Neural crest cell (in vitro differentiated cells): ENCODE results near the gene PARVA. TPM values are rescaled to one million over a fixed set of nuclear protein-coding genes. Genes with fewer than 3 reads are reported as not detected.
A peak's percentile ranks its signal among the peaks of the same experiment; 100 is the strongest.

Experiments used
- DNase-seq: peaks from one replicate; pipeline ENCODE4 v3.0.0; 2021; ENCODE audit warnings: low read depth, mixed read lengths, low spot score
- H3K27ac Mint-ChIP-seq: one replicate; pipeline ENCODE4 v1.8.0; 2021; ENCODE audit warnings: mild to moderate bottlenecking, mixed read lengths; ENCODE audit not compliant: unreplicated experiment
- H3K27me3 Mint-ChIP-seq: 2 replicates; pipeline ENCODE4 v1.8.0; 2021; ENCODE audit warnings: low read depth, mild to moderate bottlenecking, mixed read lengths
- H3K36me3 Mint-ChIP-seq: 2 replicates; pipeline ENCODE4 v1.8.0; 2021; ENCODE audit warnings: low read depth, mild to moderate bottlenecking, mixed read lengths
- H3K4me1 Mint-ChIP-seq: 2 replicates; pipeline ENCODE4 v1.8.0; 2021; ENCODE audit warnings: mixed read lengths
- H3K4me3 Mint-ChIP-seq: one replicate; pipeline ENCODE4 v1.8.0; 2021; ENCODE audit warnings: mild to moderate bottlenecking, mixed read lengths
- H3K9me3 Mint-ChIP-seq: 2 replicates; pipeline ENCODE4 v1.8.0; 2021; ENCODE audit warnings: mixed read lengths
- total RNA-seq: library from RNA; stranded (reverse); gene quantifications from 2 replicates; pipeline ENCODE4 v1.2.1, GENCODE V29; 2021
- TF ChIP-seq, protein P1 (sequence below): fragments of 200-600 bp; sonication (generic); conservative IDR thresholded peaks from 2 replicates; pipeline ENCODE4 v1.5.0; 2021; ENCODE audit warnings: antibody characterized with exemption, mild to moderate bottlenecking

Gene PARVA
- total RNA-seq, 1 donor from 2014 or later, result 36.2 TPM

DNA sequence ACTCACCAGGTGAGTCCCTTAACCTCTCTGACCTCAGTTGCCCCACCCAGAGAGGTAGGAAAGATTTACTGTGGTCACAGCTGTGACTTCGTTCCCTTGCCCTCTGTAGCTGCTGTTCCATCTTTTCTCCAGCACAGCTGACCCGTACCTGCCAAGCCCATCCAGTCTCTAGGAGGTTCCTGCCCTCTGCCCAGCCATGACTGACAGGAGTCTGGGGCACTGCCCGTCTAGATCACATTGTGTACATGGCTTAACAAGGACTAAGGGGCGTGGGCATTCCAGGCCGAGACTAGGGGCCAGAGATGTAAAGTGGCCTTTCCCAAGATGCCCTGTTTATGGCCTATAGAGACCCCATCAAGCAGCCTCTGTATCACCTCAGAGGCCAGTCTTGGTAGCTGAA lies 132.0 kb downstream of the PARVA start:
- Mint-ChIP-seq H3K4me1 (no peaks in the 10 kb centered on the region), H3K27ac (no peak overlapping the region), H3K4me3 (no peak overlapping the region), H3K36me3 (peaks cover 4% of the 10 kb centered on the region), H3K27me3 (no peaks in the 10 kb centered on the region), H3K9me3 (no peaks in the 10 kb centered on the region)
- TF ChIP-seq, protein P1, sequence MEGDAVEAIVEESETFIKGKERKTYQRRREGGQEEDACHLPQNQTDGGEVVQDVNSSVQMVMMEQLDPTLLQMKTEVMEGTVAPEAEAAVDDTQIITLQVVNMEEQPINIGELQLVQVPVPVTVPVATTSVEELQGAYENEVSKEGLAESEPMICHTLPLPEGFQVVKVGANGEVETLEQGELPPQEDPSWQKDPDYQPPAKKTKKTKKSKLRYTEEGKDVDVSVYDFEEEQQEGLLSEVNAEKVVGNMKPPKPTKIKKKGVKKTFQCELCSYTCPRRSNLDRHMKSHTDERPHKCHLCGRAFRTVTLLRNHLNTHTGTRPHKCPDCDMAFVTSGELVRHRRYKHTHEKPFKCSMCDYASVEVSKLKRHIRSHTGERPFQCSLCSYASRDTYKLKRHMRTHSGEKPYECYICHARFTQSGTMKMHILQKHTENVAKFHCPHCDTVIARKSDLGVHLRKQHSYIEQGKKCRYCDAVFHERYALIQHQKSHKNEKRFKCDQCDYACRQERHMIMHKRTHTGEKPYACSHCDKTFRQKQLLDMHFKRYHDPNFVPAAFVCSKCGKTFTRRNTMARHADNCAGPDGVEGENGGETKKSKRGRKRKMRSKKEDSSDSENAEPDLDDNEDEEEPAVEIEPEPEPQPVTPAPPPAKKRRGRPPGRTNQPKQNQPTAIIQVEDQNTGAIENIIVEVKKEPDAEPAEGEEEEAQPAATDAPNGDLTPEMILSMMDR, result no peak
- no peak for DNase-seq

DNA sequence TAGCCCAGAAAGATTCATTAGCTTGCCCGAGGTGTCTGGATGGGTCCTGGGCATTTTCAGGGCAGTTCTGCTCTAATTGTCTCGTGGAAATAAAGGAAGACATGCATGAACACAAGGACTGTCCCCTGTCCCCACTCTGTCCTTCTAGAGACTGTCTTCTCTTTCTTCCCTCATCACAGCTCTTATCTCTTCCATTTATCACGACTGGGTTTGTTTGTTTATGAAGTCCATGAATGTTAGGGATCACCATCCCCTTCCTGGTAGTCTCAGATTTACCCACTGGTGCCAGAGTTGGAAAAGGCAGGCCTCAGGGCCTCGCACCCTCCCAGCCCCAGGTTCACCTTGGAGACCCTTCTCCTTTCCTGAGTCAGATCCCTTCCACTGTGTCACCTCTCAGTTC lies 134.8 kb downstream of the PARVA start:
- Mint-ChIP-seq H3K4me1 (no peaks in the 10 kb centered on the region), H3K27ac (peak overlapping the region; percentile 85), H3K36me3 (peaks cover 4% of the 10 kb centered on the region), H3K27me3 (no peaks in the 10 kb centered on the region), H3K9me3 (no peaks in the 10 kb centered on the region), H3K4me3 (no peak overlapping the region)
- TF ChIP-seq, protein P1, result no peak
- no peak for DNase-seq

DNA sequence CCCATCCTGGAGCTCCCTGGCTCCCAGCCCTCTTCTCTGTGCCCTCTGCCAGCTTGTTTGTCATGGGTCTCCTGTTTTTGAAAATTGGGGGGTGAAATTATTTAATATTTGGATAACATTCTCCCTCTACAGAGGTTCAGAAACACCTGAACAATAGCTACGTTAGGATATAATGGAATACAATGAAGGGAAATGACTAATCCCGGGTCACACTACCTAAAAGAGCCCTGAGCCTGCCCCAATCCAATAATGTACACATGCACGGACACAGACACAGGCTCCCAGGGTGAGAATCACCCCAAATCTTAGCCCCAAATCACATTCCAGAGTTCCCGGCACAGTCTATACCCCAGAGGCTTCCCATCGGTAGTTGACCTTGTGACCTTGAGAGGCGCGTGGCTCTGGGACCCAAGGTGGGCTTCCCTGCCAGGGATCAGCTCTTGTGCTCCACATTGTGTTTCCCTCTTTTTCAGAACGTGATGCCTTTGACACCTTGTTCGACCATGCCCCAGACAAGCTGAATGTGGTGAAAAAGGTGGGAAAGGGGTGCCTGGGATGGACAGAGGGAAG lies 135.5 kb downstream of the PARVA start:
- no peaks in the 10 kb centered on the region for H3K4me1 Mint-ChIP-seq
- H3K4me3 Mint-ChIP-seq, result no peak overlapping the region
- no peak for DNase-seq
- H3K36me3 Mint-ChIP-seq, result peaks cover 2% of the 10 kb centered on the region
- no peaks in the 10 kb centered on the region for H3K9me3 Mint-ChIP-seq
- no peak overlapping the region for H3K27ac Mint-ChIP-seq
- TF ChIP-seq, protein P1, result no peak
- H3K27me3 Mint-ChIP-seq, result no peaks in the 10 kb centered on the region

DNA sequence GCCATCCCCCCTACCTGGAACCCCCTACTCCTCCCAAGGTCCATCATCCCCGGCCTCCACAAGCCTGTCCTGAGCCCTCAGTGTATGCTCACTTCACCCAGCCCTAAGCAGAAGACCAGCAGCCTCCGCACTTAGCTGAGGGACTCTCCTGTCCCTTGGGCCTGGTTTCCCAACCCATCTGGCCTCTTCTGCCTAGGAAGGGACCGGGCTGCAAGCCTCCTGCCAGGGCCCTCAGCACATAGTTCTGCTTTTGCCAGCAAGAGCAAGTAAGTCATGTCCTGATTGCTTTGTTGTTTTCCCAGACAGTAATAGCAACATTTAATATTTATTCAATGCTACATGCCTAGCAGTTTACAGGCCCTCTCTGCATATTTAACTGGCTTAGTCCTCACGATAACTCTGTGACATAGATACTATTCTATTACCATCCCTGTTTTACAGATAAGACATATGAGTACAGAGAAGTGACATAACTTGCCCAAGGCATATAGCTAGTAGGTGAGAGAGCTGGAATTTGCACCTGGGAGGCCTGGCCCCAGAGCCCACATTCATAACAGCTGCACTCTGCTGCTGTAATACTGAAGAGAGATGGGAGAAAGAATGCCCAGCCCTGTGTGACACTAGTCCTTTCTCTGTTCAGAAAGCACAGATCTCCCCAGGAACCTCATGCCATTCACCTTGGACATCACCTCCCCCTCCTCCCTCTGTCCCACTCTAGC lies 139.2 kb downstream of the PARVA start:
- DNase-seq, result no peak
- no peak overlapping the region for H3K27ac Mint-ChIP-seq

DNA sequence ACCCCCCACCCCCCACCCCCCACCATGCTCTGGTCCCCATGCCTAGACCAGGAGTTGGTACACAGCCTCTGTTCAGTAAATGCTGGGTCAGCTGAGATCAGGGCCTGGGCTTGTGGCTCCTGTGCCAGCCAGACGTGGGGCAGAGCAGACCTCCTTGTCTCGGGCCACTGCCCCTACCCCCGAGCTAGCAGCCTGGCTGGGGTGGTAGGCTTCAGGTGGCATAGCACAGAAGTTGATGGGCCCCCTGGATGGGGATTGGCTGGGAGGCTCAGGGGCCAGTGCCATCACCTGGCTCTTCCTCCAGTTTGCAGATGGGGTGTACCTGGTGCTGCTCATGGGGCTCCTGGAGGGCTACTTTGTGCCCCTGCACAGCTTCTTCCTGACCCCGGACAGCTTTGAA lies 139.9 kb downstream of the PARVA start:
- no peaks in the 10 kb centered on the region for H3K27me3 Mint-ChIP-seq
- H3K4me3 Mint-ChIP-seq, result no peak overlapping the region
- no peaks in the 10 kb centered on the region for H3K36me3 Mint-ChIP-seq
- DNase-seq, result no peak
- H3K27ac Mint-ChIP-seq, result no peak overlapping the region
- TF ChIP-seq, protein P1, result no peak
- no peaks in the 10 kb centered on the region for H3K9me3 Mint-ChIP-seq
- H3K4me1 Mint-ChIP-seq, result no peaks in the 10 kb centered on the region

More for the DNA sequence above, 139.2 kb downstream of the PARVA start:
- Mint-ChIP-seq H3K36me3 (no peaks in the 10 kb centered on the region), H3K27me3 (no peaks in the 10 kb centered on the region), H3K4me1 (no peaks in the 10 kb centered on the region), H3K4me3 (no peak overlapping the region), H3K9me3 (no peaks in the 10 kb centered on the region)
- TF ChIP-seq, protein P1, result no peak
